ENCODE measurements around the gene GGA3.

- TF ChIP-seq CTCF (IDR thresholded peaks at IDR 0.05 in 2 of 3, conservative IDR thresholded peaks at IDR 0.05 in 1 of 3; ENCODE audit: control insufficient read depth in 2 of 3, extremely low read depth in 1 of 3, insufficient read depth in 1 of 3, low read depth in 3 of 3, low read length in 3 of 3) (no peak), RBBP5 (conservative IDR thresholded peaks at IDR 0.05) (no peak), IKZF2 (IDR thresholded peaks at IDR 0.05) (no peak), HDGF (IDR thresholded peaks at IDR 0.05) (no peak), IRF3 (IDR thresholded peaks at IDR 0.05) (no peak), RELA (IDR thresholded peaks at IDR 0.05; ENCODE audit: borderline replicate concordance, partially characterized antibody) (no peak), SIN3A (IDR thresholded peaks at IDR 0.05; ENCODE audit: low read depth, low read length) (no peak), NR2F1 (conservative IDR thresholded peaks at IDR 0.05) (no peak), POLR2A (IDR thresholded peaks at IDR 0.05; ENCODE audit: low read depth, low read length) (no peak), ZNF687 (IDR thresholded peaks at IDR 0.05) (no peak), FOXM1 (IDR thresholded peaks at IDR 0.05; ENCODE audit: low read depth, low read length) (no peak), SMAD5 (IDR thresholded peaks at IDR 0.05; ENCODE audit: low read depth) (no peak), FOS (IDR thresholded peaks at IDR 0.05; ENCODE audit: borderline replicate concordance, extremely low read depth, insufficient read length) (no peak), CEBPZ (IDR thresholded peaks at IDR 0.05; ENCODE audit: low read depth, low read length) (no peak)
These were observed 33.1 kb downstream of the GGA3 start for GRCh38 chr17:75228305-75228704.

All from GM12878 (cell line).